Esophagus (tissue), 2 donors: ENCODE measurements around the gene DNMBP. TPM values are rescaled to one million over a fixed set of nuclear protein-coding genes. Genes with fewer than 3 reads are reported as not detected.
"Not testable (repeated sequence)": the region's sequence is repeated elsewhere in the genome, so short reads cannot be mapped to it uniquely, and the experiment has no call there.

Experiments used
- H3K27ac ChIP-seq, 2 donors: one replicate each; pipeline ENCODE4 v1.5.1; 2013; ENCODE audit warnings: low read depth in 2 of 2, mild to moderate bottlenecking in 2 of 2, inconsistent platforms in 1 of 2, low read length in 1 of 2, moderate library complexity in 1 of 2
- H3K27me3 ChIP-seq, 2 donors: one replicate each; pipeline ENCODE4 v1.6.1; 2013; ENCODE audit warnings: low read length in 2 of 2, control low read depth in 1 of 2, mild to moderate bottlenecking in 1 of 2; ENCODE audit not compliant: insufficient read depth in 2 of 2, control insufficient read depth in 1 of 2
- H3K36me3 ChIP-seq, 2 donors: one replicate each; pipeline ENCODE4 v1.6.1; 2013; ENCODE audit warnings: low read length in 1 of 2; ENCODE audit not compliant: control insufficient read depth in 2 of 2, insufficient read depth in 2 of 2
- H3K4me1 ChIP-seq, 2 donors: one replicate each; pipeline ENCODE4 v1.6.1; 2013; ENCODE audit warnings: low read length in 1 of 2; ENCODE audit not compliant: control insufficient read depth in 2 of 2, insufficient read depth in 2 of 2
- H3K4me3 ChIP-seq, 2 donors: one replicate each; pipeline ENCODE4 v1.5.1; 2013; ENCODE audit warnings: low read length in 2 of 2, mild to moderate bottlenecking in 2 of 2, low read depth in 1 of 2, moderate library complexity in 1 of 2
- H3K9me3 ChIP-seq, 2 donors: one replicate each; pipeline ENCODE4 v1.6.1; 2013; ENCODE audit warnings: mild to moderate bottlenecking in 2 of 2, low read depth in 1 of 2, low read length in 1 of 2, moderate library complexity in 1 of 2; ENCODE audit not compliant: control insufficient read depth in 2 of 2, insufficient read depth in 1 of 2
- WGBS, 2 donors: extraction: QIAGEN DNeasy Blood & Tissue Kit; methylation state at CpG; one replicate each; pipeline ENCODE4 v1.1.7; 2013; 5-methylcytosine and 5-hydroxymethylcytosine counted together
- polyA plus RNA-seq, 2 donors: library from polyadenylated mRNA; stranded (reverse); fragments of 200-250 nt; gene quantifications; one replicate each; pipeline ENCODE4 v1.2.3, GENCODE V29; 2013
- donor health status: healthy with polysubstance abuse.
- donor health status: Bipolar disorder and iron deficiency.

The DNMBP gene
- polyA plus RNA-seq, 2 donors: 5.4 to 6.4 TPM

GRCh38 chr10:99994801-99995200, 14.9 kb downstream of the DNMBP start:
- H3K4me1 ChIP-seq: no peaks in the 10 kb centered on the region
- H3K27ac ChIP-seq: no peak overlapping the region
- H3K36me3 ChIP-seq: no peaks in the 10 kb centered on the region
- WGBS, 2 donors: 90 to 94% methylated on average over 4 to 5 of the region's 5 CpGs
- H3K4me3 ChIP-seq: no peak overlapping the region
- no peaks in the 10 kb centered on the region for H3K27me3 ChIP-seq
- H3K9me3 ChIP-seq: no peaks in the 10 kb centered on the region

GRCh38 chr10:99993701-99994689, 15.8 kb downstream of the DNMBP start:
- H3K27me3 ChIP-seq: no peaks in the 10 kb centered on the region
- no peaks in the 10 kb centered on the region for H3K4me1 ChIP-seq
- H3K36me3 ChIP-seq: no peaks in the 10 kb centered on the region
- H3K4me3 ChIP-seq: no peak overlapping the region
- H3K9me3 ChIP-seq: no peaks in the 10 kb centered on the region
- 62 to 65% methylated on average over 8 of the region's 8 CpGs for WGBS, 2 donors
- peak overlapping the region in 1 of 2 donors; percentile 3 for H3K27ac ChIP-seq

- peak overlapping the region in 1 of 2 donors; percentile 31 for H3K27ac ChIP-seq
- not testable (repeated sequence) for H3K4me1 ChIP-seq, H3K27me3 ChIP-seq, H3K36me3 ChIP-seq, H3K9me3 ChIP-seq, H3K4me3 ChIP-seq
- 84 to 88% methylated on average over 5 of the region's 5 CpGs for WGBS, 2 donors
Measured at GRCh38 chr10:99985637-99986036, 24.1 kb downstream of the DNMBP start.

GRCh38 chr10:99984211-99985034, 25.3 kb downstream of the DNMBP start:
- no peaks in the 10 kb centered on the region for H3K9me3 ChIP-seq
- no peak overlapping the region for H3K4me3 ChIP-seq
- peaks cover 3 to 5% of the 10 kb centered on the region in 2 donors for H3K4me1 ChIP-seq
- no peaks in the 10 kb centered on the region for H3K27me3 ChIP-seq
- no peaks in the 10 kb centered on the region for H3K36me3 ChIP-seq
- WGBS, 2 donors: 28 to 34% methylated on average over 5 of the region's 5 CpGs
- H3K27ac ChIP-seq: peak overlapping the region; percentile 87 to 94

- 61 to 64% methylated on average over 16 of the region's 16 CpGs for WGBS, 2 donors
- Histone ChIP-seq H3K27me3 (no peaks in the 10 kb centered on the region), H3K36me3 (no peaks in the 10 kb centered on the region), H3K27ac (peak overlapping the region; percentile 25 to 86), H3K4me1 (peaks cover 3 to 5% of the 10 kb centered on the region in 2 donors), H3K4me3 (no peak overlapping the region), H3K9me3 (no peaks in the 10 kb centered on the region)
Measured at GRCh38 chr10:99983280-99983988, 26.3 kb downstream of the DNMBP start.

GRCh38 chr10:99982728-99983127, 27.0 kb downstream of the DNMBP start:
- H3K4me3 ChIP-seq: no peak overlapping the region
- H3K27ac ChIP-seq: peak overlapping the region; percentile 8 to 44
- peaks cover 3 to 5% of the 10 kb centered on the region in 2 donors for H3K4me1 ChIP-seq
- H3K27me3 ChIP-seq: no peaks in the 10 kb centered on the region
- H3K36me3 ChIP-seq: no peaks in the 10 kb centered on the region
- 92 to 93% methylated on average over 5 of the region's 5 CpGs for WGBS, 2 donors
- no peaks in the 10 kb centered on the region for H3K9me3 ChIP-seq

GRCh38 chr10:99981581-99982199, 28.1 kb downstream of the DNMBP start:
- Histone ChIP-seq H3K27ac (peak overlapping the region; percentile 64 to 85), H3K4me1 (peaks cover 3 to 5% of the 10 kb centered on the region in 2 donors), H3K4me3 (no peak overlapping the region), H3K36me3 (no peaks in the 10 kb centered on the region), H3K27me3 (no peaks in the 10 kb centered on the region), H3K9me3 (no peaks in the 10 kb centered on the region)
- WGBS, 2 donors: 68 to 78% methylated on average over 6 of the region's 6 CpGs

GRCh38 chr10:99979066-99979685, 30.6 kb downstream of the DNMBP start:
- H3K27ac ChIP-seq: no peak overlapping the region
- H3K4me3 ChIP-seq: no peak overlapping the region
- H3K4me1 ChIP-seq: peaks cover 3 to 5% of the 10 kb centered on the region in 2 donors
- H3K36me3 ChIP-seq: no peaks in the 10 kb centered on the region
- 72 to 92% methylated on average over 5 of the region's 5 CpGs for WGBS, 2 donors
- no peaks in the 10 kb centered on the region for H3K9me3 ChIP-seq
- no peaks in the 10 kb centered on the region for H3K27me3 ChIP-seq
